ENCODE data around the gene DOCK10. TPM values are rescaled to one million over a fixed set of nuclear protein-coding genes. Genes with fewer than 3 reads are reported as not detected.

Gene DOCK10
- total RNA-seq, 2 donors from 2014 or later: 2.0 to 3.4 TPM

DNA sequence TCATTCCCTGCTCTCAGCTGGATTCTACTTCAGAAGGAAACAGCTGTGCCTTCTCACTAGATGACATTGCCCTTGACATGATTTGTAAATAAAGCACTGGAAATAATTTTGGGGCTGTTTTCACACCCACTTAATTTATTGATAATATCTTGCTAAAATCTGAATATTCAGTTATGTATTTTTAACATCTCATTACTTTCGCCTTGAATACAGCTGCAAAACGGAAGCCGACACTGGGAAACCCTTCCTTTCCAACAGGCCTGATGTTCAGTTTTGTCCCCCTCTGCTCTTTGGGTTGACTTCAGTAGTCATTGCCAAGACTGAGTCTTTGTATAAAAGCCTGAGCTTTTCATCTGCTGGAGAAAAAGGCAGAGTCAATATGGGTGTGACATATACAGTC is 82.7 kb downstream of the DOCK10 start:
- no peaks in the 10 kb centered on the region for H3K36me3 ChIP-seq (replicated peaks in 1 of 2; ENCODE audit: insufficient read depth in 1 of 2, low read depth in 2 of 2)
- no peaks in the 10 kb centered on the region for H3K27me3 ChIP-seq
- intact Hi-C loops (cut with DNase I): no loop called here
- ATAC-seq (no peak), DNase-seq (no peak)
- H3K27ac ChIP-seq: no peak overlapping the region
- no peaks in the 10 kb centered on the region for H3K9me3 ChIP-seq
- no peak overlapping the region for H3K4me3 ChIP-seq
- TF ChIP-seq POLR2A (IDR thresholded peaks at IDR 0.05): no peak
- TF ChIP-seq, protein P1, sequence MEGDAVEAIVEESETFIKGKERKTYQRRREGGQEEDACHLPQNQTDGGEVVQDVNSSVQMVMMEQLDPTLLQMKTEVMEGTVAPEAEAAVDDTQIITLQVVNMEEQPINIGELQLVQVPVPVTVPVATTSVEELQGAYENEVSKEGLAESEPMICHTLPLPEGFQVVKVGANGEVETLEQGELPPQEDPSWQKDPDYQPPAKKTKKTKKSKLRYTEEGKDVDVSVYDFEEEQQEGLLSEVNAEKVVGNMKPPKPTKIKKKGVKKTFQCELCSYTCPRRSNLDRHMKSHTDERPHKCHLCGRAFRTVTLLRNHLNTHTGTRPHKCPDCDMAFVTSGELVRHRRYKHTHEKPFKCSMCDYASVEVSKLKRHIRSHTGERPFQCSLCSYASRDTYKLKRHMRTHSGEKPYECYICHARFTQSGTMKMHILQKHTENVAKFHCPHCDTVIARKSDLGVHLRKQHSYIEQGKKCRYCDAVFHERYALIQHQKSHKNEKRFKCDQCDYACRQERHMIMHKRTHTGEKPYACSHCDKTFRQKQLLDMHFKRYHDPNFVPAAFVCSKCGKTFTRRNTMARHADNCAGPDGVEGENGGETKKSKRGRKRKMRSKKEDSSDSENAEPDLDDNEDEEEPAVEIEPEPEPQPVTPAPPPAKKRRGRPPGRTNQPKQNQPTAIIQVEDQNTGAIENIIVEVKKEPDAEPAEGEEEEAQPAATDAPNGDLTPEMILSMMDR (IDR thresholded peaks at IDR 0.05): no peak
- 70 to 75% methylated on average over 3 of the region's 3 CpGs for WGBS, 2 donors
- no peaks in the 10 kb centered on the region for H3K4me1 ChIP-seq

DNA sequence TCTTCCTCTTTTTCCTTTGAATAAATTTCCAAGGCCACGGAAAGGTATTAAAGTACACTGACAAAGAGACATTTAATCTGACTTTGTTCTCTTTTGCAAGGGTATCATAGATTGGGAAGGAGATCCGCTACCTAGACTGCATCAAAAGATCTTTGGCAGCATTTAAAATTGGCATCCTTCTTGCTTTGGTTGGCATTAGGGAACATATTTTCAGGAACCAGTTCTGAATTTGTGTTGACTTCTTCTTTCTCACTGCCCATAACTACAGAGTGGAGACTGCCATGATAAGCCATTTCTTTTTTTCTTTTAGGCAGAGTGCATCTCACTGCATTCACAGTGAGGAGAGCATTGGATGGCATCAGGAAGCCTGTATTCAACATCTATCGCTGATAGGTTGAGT is 83.4 kb downstream of the DOCK10 start:
- no peaks in the 10 kb centered on the region for H3K4me1 ChIP-seq
- H3K4me3 ChIP-seq: no peak overlapping the region
- H3K36me3 ChIP-seq (replicated peaks in 1 of 2; ENCODE audit: insufficient read depth in 1 of 2, low read depth in 2 of 2): no peaks in the 10 kb centered on the region
- no peaks in the 10 kb centered on the region for H3K27me3 ChIP-seq
- TF ChIP-seq, protein P1 (IDR thresholded peaks at IDR 0.05): no peak
- no peak for TF ChIP-seq POLR2A (IDR thresholded peaks at IDR 0.05)
- 64 to 70% methylated on average over 3 of the region's 3 CpGs for WGBS, 2 donors
- H3K9me3 ChIP-seq: no peaks in the 10 kb centered on the region
- intact Hi-C loops (cut with DNase I): no loop called here
- no peak for ATAC-seq
- H3K27ac ChIP-seq: no peak overlapping the region
- DNase-seq: no peak

DNA sequence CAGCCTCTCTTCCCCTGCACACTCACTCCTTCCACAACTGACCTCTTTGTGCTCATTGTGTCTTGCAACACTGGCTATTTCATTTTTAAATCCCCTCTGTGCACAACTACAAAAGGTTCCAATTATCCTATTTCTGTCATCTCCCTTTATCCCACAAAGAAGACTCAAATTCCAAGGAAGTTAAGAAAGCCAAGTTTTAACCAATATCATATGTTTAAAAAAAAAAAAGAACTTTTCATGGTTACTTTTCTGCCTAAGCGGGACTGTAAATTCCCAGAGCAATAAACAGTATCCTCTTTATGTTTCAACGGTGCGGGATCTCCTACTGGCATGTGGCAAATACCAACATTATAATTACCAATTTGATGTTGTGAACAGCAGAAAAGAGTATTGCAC is 83.8 kb downstream of the DOCK10 start:
- Histone ChIP-seq H3K36me3 (replicated peaks in 1 of 2; ENCODE audit: insufficient read depth in 1 of 2, low read depth in 2 of 2) (no peaks in the 10 kb centered on the region), H3K27ac (no peak overlapping the region), H3K4me3 (no peak overlapping the region), H3K9me3 (no peaks in the 10 kb centered on the region), H3K27me3 (no peaks in the 10 kb centered on the region), H3K4me1 (no peaks in the 10 kb centered on the region)
- WGBS, 2 donors: 58 to 64% methylated on average over 3 of the region's 3 CpGs
- ATAC-seq (no peak), DNase-seq (no peak)
- no peak for TF ChIP-seq POLR2A (IDR thresholded peaks at IDR 0.05)
- TF ChIP-seq, protein P1 (IDR thresholded peaks at IDR 0.05): no peak
- intact Hi-C loops (cut with DNase I): no loop called here

DNA sequence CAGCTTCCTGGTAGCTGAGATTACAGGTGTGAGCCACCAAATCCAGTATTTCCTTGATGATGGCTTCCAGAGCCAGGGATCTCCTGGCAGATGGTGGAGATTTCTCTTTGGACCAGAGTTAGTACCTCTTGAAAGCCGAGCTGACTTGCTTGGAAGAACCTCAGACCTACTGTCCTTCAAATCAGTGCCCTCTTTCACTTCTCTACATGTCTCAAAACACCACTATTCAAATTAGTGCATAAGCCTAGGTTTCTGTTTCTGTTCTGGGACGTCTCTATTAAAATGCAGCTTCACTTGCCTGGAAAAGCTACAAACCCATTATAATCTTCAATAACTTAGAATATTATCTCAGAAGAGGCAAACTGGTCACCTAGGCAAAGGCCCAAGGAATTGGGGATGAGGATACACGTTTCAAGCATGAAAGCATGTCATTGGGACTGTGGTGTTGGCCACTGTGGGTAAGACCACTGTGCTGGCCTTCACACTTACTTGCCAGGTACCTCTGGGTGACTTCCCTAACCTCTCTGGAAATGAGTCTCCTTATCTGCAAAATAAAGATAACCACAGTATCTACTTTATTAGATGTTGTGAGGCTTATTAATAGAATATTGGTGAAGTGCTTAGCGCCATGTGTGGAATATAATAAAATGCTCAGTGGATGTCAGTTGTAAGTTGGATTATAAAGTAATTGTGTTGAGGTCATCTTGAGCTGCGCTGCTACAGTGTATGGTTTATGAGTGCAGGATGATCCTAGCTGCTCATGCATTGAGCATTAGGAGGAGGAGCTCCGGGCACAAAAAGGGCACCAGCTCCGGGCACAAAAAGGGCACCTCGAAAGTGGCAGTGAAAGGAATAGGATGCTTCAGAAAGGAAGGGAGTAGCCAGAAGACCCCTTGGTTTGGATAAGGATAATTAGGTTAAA is 84.5 kb downstream of the DOCK10 start:
- Histone ChIP-seq H3K27ac (no peak overlapping the region), H3K36me3 (replicated peaks in 1 of 2; ENCODE audit: insufficient read depth in 1 of 2, low read depth in 2 of 2) (no peaks in the 10 kb centered on the region), H3K9me3 (no peaks in the 10 kb centered on the region), H3K4me3 (no peak overlapping the region), H3K4me1 (no peaks in the 10 kb centered on the region), H3K27me3 (no peaks in the 10 kb centered on the region)
- ATAC-seq (no peak), DNase-seq (no peak)
- WGBS, 2 donors: 59 to 63% methylated on average over 8 of the region's 8 CpGs
- intact Hi-C loops (cut with DNase I): no loop called here
- no peak for TF ChIP-seq POLR2A (IDR thresholded peaks at IDR 0.05)
- TF ChIP-seq, protein P1 (IDR thresholded peaks at IDR 0.05): no peak

DNA sequence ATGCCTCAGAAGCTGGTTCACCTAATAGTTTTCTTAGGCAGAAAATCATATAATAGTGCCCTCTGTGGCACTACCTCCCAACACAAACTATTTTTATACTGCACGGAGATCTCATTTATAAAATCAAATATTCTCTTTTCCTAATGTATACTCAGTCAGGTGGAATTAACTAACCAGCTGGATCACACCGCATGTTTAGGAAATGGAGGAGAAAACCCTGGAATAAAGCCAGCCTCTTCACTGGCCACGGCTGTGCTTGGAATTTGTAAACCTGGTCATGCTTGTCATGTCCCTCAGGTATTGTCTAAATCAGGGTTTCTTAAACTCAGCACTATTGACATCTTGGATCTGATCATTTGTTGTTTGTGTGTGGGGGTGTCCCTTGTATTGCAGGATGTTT is 85.6 kb downstream of the DOCK10 start:
- Histone ChIP-seq H3K4me1 (no peaks in the 10 kb centered on the region), H3K27ac (no peak overlapping the region), H3K4me3 (no peak overlapping the region), H3K36me3 (replicated peaks in 1 of 2; ENCODE audit: insufficient read depth in 1 of 2, low read depth in 2 of 2) (no peaks in the 10 kb centered on the region), H3K9me3 (no peaks in the 10 kb centered on the region), H3K27me3 (no peaks in the 10 kb centered on the region)
- 54 to 60% methylated on average over 3 of the region's 3 CpGs for WGBS, 2 donors
- ATAC-seq (no peak), DNase-seq (no peak)
- intact Hi-C loops (cut with DNase I): no loop called here
- TF ChIP-seq, protein P1 (IDR thresholded peaks at IDR 0.05): no peak
- TF ChIP-seq POLR2A (IDR thresholded peaks at IDR 0.05): no peak
